B cell (primary cell): Measurements from ENCODE around the gene APLF. TPM values are rescaled to one million over a fixed set of nuclear protein-coding genes. Genes with fewer than 3 reads are reported as not detected.

Experiments
- ATAC-seq: fragments of 200-7000 bp; cut with Tn5 transposase; one replicate; pipeline ENCODE4 v1.10.0; 2021; ENCODE audit warnings: low read depth, mild to moderate bottlenecking, moderate number of reproducible peaks, moderate library complexity
- CTCF ChIA-PET: fragments of 350-600 bp; sonication (Branson Sonifier 250); formaldehyde crosslinking; loops from one replicate; lab custom pipeline; 2021; ENCODE audit warnings: antibody characterized with exemption, inconsistent platforms; lab: Charles Lee
- POLR2A ChIA-PET: fragments of 350-600 bp; sonication (Branson Sonifier 250); formaldehyde crosslinking; loops from one replicate; lab custom pipeline; 2021; ENCODE audit warnings: antibody characterized with exemption; lab: Charles Lee
- DNase-seq: peaks from one replicate; pipeline ENCODE4 v3.0.0; 2013
- H2AFZ ChIP-seq: 2 replicates; pipeline ENCODE4 v1.6.1; 2012; ENCODE audit warnings: mild to moderate bottlenecking, low read depth, low read length; ENCODE audit not compliant: insufficient read depth, poor library complexity, severe bottlenecking
- H3K27ac ChIP-seq, 2 donors: 1 replicate in 1 of 2; 2 replicates in 1 of 2; pipeline ENCODE4 v1.5.1; 2012 to 2013; ENCODE audit warnings: low read length in 2 of 2, mild to moderate bottlenecking in 2 of 2, moderate library complexity in 1 of 2
- H3K27me3 ChIP-seq, 4 experiments: fragments of 200-600 bp in 1 of 4; sonication (generic) in 1 of 4; replicated peaks in 1 of 4; 1 replicate in 2 of 4; 2 replicates in 2 of 4; pipeline versions ENCODE4 v1.6.1 to v1.7.0; 2013 to 2016; ENCODE audit warnings: low read length in 3 of 4, mild to moderate bottlenecking in 2 of 4, mixed read lengths in 1 of 4, moderate library complexity in 1 of 4; ENCODE audit not compliant: insufficient read depth in 4 of 4, control insufficient read depth in 3 of 4; ENCODE audit errors: control extremely low read depth in 1 of 4
- H3K36me3 ChIP-seq, 2 experiments: replicated peaks in 1 of 2; 1 replicate in 1 of 2; 2 replicates in 1 of 2; pipeline versions ENCODE4 v1.6.1 to v1.7.1; 2013; ENCODE audit warnings: low read length in 1 of 2; ENCODE audit not compliant: insufficient read depth in 2 of 2, control insufficient read depth in 1 of 2; ENCODE audit errors: control extremely low read depth in 1 of 2, extremely low read depth in 1 of 2
- H3K4me1 ChIP-seq, 2 donors: fragments of 200-600 bp in 1 of 2; sonication (generic) in 1 of 2; 1 replicate in 1 of 2; 2 replicates in 1 of 2; pipeline versions ENCODE4 v1.5.1 to v1.6.1; 2013 to 2017; ENCODE audit warnings: low read length in 2 of 2; ENCODE audit not compliant: control insufficient read depth in 2 of 2, insufficient read depth in 2 of 2
- H3K4me2 ChIP-seq: replicated peaks from 2 replicates; pipeline ENCODE3; 2012; ENCODE audit warnings: mild to moderate bottlenecking, low read depth, low read length; ENCODE audit not compliant: poor library complexity, severe bottlenecking
- H3K4me3 ChIP-seq, 5 experiments: fragments of 200-600 bp in 1 of 5; sonication (generic) in 1 of 5; 1 replicate in 3 of 5; 2 replicates in 2 of 5; pipeline versions ENCODE4 v1.5.1 to v1.7.0; 2011 to 2016; ENCODE audit warnings: low read length in 4 of 5, mild to moderate bottlenecking in 4 of 5, low read depth in 2 of 5, control low read depth in 1 of 5, moderate library complexity in 1 of 5; ENCODE audit not compliant: insufficient read depth in 1 of 5; ENCODE audit errors: control extremely low read depth in 1 of 5, extremely low read depth in 1 of 5
- H3K79me2 ChIP-seq: fragments of 200-600 bp; sonication (generic); one replicate; pipeline ENCODE4 v1.6.0; 2016; ENCODE audit warnings: low read length; ENCODE audit not compliant: control insufficient read depth, insufficient read depth
- H3K9ac ChIP-seq: fragments of 200-600 bp; sonication (generic); 2 replicates; pipeline ENCODE4 v1.6.1; 2017; ENCODE audit warnings: mild to moderate bottlenecking, low read length, moderate library complexity
- H3K9me3 ChIP-seq, 3 donors: one replicate each; pipeline versions ENCODE4 v1.6.1 to v1.7.1; 2013; ENCODE audit warnings: low read length in 2 of 3; ENCODE audit not compliant: control insufficient read depth in 2 of 3, insufficient read depth in 1 of 3; ENCODE audit errors: control extremely low read depth in 1 of 3
- H4K20me1 ChIP-seq: 2 replicates; pipeline ENCODE4 v1.6.0; 2012; ENCODE audit warnings: mild to moderate bottlenecking, low read length; ENCODE audit not compliant: insufficient read depth, control insufficient read depth, poor library complexity, severe bottlenecking
- H3K27ac Mint-ChIP-seq: one replicate; pipeline ENCODE4 v1.8.0; 2021; ENCODE audit warnings: mixed read lengths
- H3K27me3 Mint-ChIP-seq: one replicate; pipeline ENCODE4 v1.8.0; 2021; ENCODE audit warnings: mixed read lengths
- H3K4me1 Mint-ChIP-seq: one replicate; pipeline ENCODE4 v1.8.0; 2021; ENCODE audit warnings: mixed read lengths
- H3K4me3 Mint-ChIP-seq: one replicate; pipeline ENCODE4 v1.8.0; 2021; ENCODE audit warnings: mixed read lengths
- H3K9me3 Mint-ChIP-seq: one replicate; pipeline ENCODE4 v1.8.0; 2022; ENCODE audit warnings: mixed read lengths; ENCODE audit not compliant: insufficient read depth
- EZH2 ChIP-seq: IDR thresholded peaks from 2 replicates; pipeline ENCODE4 v1.6.1; 2012; ENCODE audit warnings: borderline replicate concordance, low read depth, mild to moderate bottlenecking, moderate library complexity, low read length; ENCODE audit not compliant: insufficient read depth, poor library complexity, severe bottlenecking
- WGBS: methylation state at CpG from one replicate; pipeline ENCODE4 v1.1.5; 2013; ENCODE audit warnings: missing lambda C conversion rate; ENCODE audit not compliant: insufficient coverage; 5-methylcytosine and 5-hydroxymethylcytosine counted together
- intact Hi-C: fragments of 100-400 bp; cut with micrococcal nuclease; formaldehyde crosslinking; loops from one replicate; pipeline ENCODE4 v1.10.0; 2022
- polyA plus RNA-seq: library from polyadenylated mRNA; depleted of rRNA; stranded (reverse); fragments of >200 nt; gene quantifications from 2 replicates; pipeline ENCODE4 v1.2.3, GENCODE V29; 2012
- total RNA-seq, 2 donors: library from RNA; stranded (reverse); fragments of 120-200 nt in 1 of 2; gene quantifications; 1 replicate in 1 of 2; 2 replicates in 1 of 2; pipeline versions ENCODE4 v1.2.3 to v1.2.4, GENCODE V29; 2013 to 2022
- TF ChIP-seq, protein P1 (sequence below): fragments of 200-600 bp; IDR thresholded peaks from one replicate; pipeline ENCODE4 v1.8.0; 2022; ENCODE audit warnings: antibody characterized with exemption, mild to moderate bottlenecking

Gene APLF
- total and polyA plus RNA-seq, 2 donors (not counting 1 experiment from before 2014, with no cell fraction given): 1.3 to 6.3 TPM

DNA sequence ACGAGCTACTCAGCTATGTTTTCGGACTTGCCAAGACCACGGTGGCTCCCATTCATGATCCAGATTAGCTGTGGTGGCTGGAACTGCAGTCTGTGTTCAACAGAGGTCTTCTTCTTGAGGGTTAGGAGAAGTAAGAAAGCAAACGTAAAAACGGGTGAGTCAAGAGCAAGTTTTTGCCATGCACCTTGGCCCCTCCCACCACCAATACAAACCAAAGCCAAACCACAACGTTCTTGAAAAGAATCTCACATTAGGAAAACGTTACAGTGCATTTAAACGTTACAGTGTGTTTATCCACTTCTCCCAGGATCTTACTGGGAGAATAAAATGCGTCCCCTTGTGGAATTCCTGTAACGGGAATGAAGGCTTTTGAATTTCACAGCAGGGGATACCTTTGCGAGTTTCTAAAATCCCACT, 1.0 kb upstream of the APLF start:
- intact Hi-C loops: loop anchor here (2.0 to 10.0 kb wide), 7 partner anchors 20 to 1836 kb away; partner anchors contain the start of genes AAK1, FAM136A, GFPT1 and GMCL1
- Histone ChIP-seq H4K20me1 (no peaks in the 10 kb centered on the region), H3K9me3 (no peaks in the 10 kb centered on the region), H3K36me3 (no peaks in the 10 kb centered on the region), H3K4me2 (peak overlapping the region; percentile 94), H2AFZ (peak overlapping the region; percentile 93), H3K27me3 (no peaks in the 10 kb centered on the region), H3K4me1 (peaks cover 11 to 15% of the 10 kb centered on the region in 2 donors), H3K9ac (peak overlapping the region; percentile 91), H3K27ac (peak overlapping the region; percentile 85 to 88), H3K79me2 (peaks cover 24% of the 10 kb centered on the region), H3K4me3 (peak overlapping the region; percentile 72 to 98 (median 90))
- ATAC-seq: no peak
- ChIA-PET CTCF (interaction anchor here (0.5 to 7.5 kb wide), 19 partner anchors 9 to 840 kb away, joined by 3 to 173 read pairs (median 5); no protein-coding TSS in a partner anchor), POLR2A (interaction anchor here (1.2 kb wide), 1 partner anchor 214 kb away, joined by 5 read pairs; the partner anchor contains the start of gene PPP3R1)
- Mint-ChIP-seq H3K27ac (peak overlapping the region; percentile 96), H3K4me3 (peak overlapping the region; percentile 97), H3K27me3 (no peaks in the 10 kb centered on the region), H3K4me1 (peaks cover 28% of the 10 kb centered on the region), H3K9me3 (no peaks in the 10 kb centered on the region)
- TF ChIP-seq EZH2: no peak
- TF ChIP-seq, protein P1, sequence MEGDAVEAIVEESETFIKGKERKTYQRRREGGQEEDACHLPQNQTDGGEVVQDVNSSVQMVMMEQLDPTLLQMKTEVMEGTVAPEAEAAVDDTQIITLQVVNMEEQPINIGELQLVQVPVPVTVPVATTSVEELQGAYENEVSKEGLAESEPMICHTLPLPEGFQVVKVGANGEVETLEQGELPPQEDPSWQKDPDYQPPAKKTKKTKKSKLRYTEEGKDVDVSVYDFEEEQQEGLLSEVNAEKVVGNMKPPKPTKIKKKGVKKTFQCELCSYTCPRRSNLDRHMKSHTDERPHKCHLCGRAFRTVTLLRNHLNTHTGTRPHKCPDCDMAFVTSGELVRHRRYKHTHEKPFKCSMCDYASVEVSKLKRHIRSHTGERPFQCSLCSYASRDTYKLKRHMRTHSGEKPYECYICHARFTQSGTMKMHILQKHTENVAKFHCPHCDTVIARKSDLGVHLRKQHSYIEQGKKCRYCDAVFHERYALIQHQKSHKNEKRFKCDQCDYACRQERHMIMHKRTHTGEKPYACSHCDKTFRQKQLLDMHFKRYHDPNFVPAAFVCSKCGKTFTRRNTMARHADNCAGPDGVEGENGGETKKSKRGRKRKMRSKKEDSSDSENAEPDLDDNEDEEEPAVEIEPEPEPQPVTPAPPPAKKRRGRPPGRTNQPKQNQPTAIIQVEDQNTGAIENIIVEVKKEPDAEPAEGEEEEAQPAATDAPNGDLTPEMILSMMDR: peak; percentile 14
- DNase-seq: peak; percentile 70
- 4% methylated on average over 5 of the region's 11 CpGs for WGBS

DNA sequence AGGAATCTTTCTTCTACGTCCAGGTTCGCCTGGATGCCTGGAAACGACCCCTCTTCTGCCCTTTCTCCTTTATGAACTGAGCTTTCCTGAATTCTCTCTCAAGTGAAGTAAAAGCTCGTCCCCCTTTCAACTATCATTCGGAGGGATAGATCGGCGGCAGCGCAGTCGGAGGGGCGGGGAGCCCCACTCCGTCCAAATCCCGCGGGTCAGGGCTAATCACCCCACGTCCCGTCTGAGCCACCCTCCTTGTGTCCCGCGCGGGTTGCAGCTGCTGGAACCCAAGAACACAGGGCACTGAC, 658 bp upstream of the APLF start:
- no peak for TF ChIP-seq EZH2
- TF ChIP-seq, protein P1: no peak
- peak overlapping the region; percentile 91 for H3K9ac ChIP-seq
- no peaks in the 10 kb centered on the region for H3K36me3 ChIP-seq
- H2AFZ ChIP-seq: peak overlapping the region; percentile 93
- peaks cover 24% of the 10 kb centered on the region for H3K79me2 ChIP-seq
- ATAC-seq (no peak), DNase-seq (no peak)
- H3K4me3 ChIP-seq: peak overlapping the region; percentile 72 to 98 (median 90)
- H3K9me3 ChIP-seq: no peaks in the 10 kb centered on the region
- CTCF ChIA-PET: interaction anchor here (0.6 to 7.5 kb wide), 18 partner anchors 9 to 840 kb away, joined by 3 to 173 read pairs (median 5); no protein-coding TSS in a partner anchor
- peak overlapping the region; percentile 85 to 88 for H3K27ac ChIP-seq
- H3K4me1 Mint-ChIP-seq: peaks cover 28% of the 10 kb centered on the region
- H3K27me3 ChIP-seq: no peaks in the 10 kb centered on the region
- under 1% methylated on average over 18 of the region's 18 CpGs for WGBS
- H3K4me2 ChIP-seq: peak overlapping the region; percentile 94
- H3K27me3 Mint-ChIP-seq: no peaks in the 10 kb centered on the region
- H3K4me1 ChIP-seq: peaks cover 11 to 15% of the 10 kb centered on the region in 2 donors
- H3K9me3 Mint-ChIP-seq: no peaks in the 10 kb centered on the region
- POLR2A ChIA-PET: interaction anchor here (1.1 to 1.2 kb wide), 2 partner anchors 214 to 970 kb away, joined by 3 to 5 read pairs; partner anchors contain the start of genes NFU1 and PPP3R1
- peak overlapping the region; percentile 96 for H3K27ac Mint-ChIP-seq
- intact Hi-C loops: loop anchor here (1.0 to 10.0 kb wide), 13 partner anchors 20 to 1836 kb away; partner anchors contain the start of genes AAK1, FAM136A, GFPT1 and GMCL1
- H3K4me3 Mint-ChIP-seq: peak overlapping the region; percentile 97
- H4K20me1 ChIP-seq: no peaks in the 10 kb centered on the region
